Astrocyte (in vitro differentiated cells and primary cell): ENCODE results near the gene SULT1A2.
"Not testable (repeated sequence)": the region's sequence is repeated elsewhere in the genome, so short reads cannot be mapped to it uniquely, and the experiment has no call there.

Experiments
- CTCF ChIP-seq: IDR thresholded peaks from 2 replicates; pipeline ENCODE4 v1.5.1; 2011; ENCODE audit warnings: low read depth, mild to moderate bottlenecking, inconsistent platforms, low read length, moderate library complexity; ENCODE audit not compliant: insufficient read depth
- EZH2 ChIP-seq: IDR thresholded peaks from 2 replicates; pipeline ENCODE4 v1.6.1; 2012; ENCODE audit warnings: mild to moderate bottlenecking, low read length, inconsistent platforms; ENCODE audit not compliant: insufficient read depth

- TF ChIP-seq CTCF, EZH2: not testable (repeated sequence)
Measured at GRCh38 chr16:28622532-28623171, 25.8 kb upstream of the SULT1A2 start.
